Liver (tissue), 9 donors: Measurements from ENCODE around the gene PPP6C. TPM values are rescaled to one million over a fixed set of nuclear protein-coding genes. Genes with fewer than 3 reads are reported as not detected.
A peak's percentile ranks its signal among the peaks of the same experiment; 100 is the strongest.

ENCODE experiments used
- DNase-seq: peaks from one replicate; pipeline ENCODE4 v3.0.0-alpha.2; 2017; ENCODE audit warnings: low spot score
- H3K27ac ChIP-seq, 2 donors: one replicate each; pipeline ENCODE4 v1.7.0; 2013; ENCODE audit warnings: inconsistent platforms in 2 of 2, low read length in 2 of 2, control low read depth in 1 of 2, low read depth in 1 of 2, mild to moderate bottlenecking in 1 of 2
- H3K27me3 ChIP-seq, 4 donors: one replicate each; pipeline versions ENCODE4 v1.6.1 to v1.7.0; 2013; ENCODE audit warnings: low read length in 3 of 4, inconsistent platforms in 1 of 4, mild to moderate bottlenecking in 1 of 4, moderate library complexity in 1 of 4; ENCODE audit not compliant: control insufficient read depth in 4 of 4, insufficient read depth in 4 of 4
- H3K36me3 ChIP-seq, 4 donors: one replicate each; pipeline versions ENCODE4 v1.6.1 to v1.7.0; 2013; ENCODE audit warnings: low read length in 3 of 4, mild to moderate bottlenecking in 3 of 4, low read depth in 1 of 4, moderate library complexity in 1 of 4; ENCODE audit not compliant: control insufficient read depth in 4 of 4, insufficient read depth in 3 of 4
- H3K4me1 ChIP-seq, 4 donors: one replicate each; pipeline versions ENCODE4 v1.6.1 to v1.7.0; 2013; ENCODE audit warnings: low read length in 3 of 4, mild to moderate bottlenecking in 3 of 4, moderate library complexity in 1 of 4; ENCODE audit not compliant: control insufficient read depth in 4 of 4, insufficient read depth in 4 of 4
- H3K4me3 ChIP-seq, 3 donors: one replicate each; pipeline versions ENCODE4 v1.6.1 to v1.7.0; 2013; ENCODE audit warnings: low read length in 3 of 3, control low read depth in 1 of 3, low read depth in 1 of 3, mild to moderate bottlenecking in 1 of 3
- H3K9ac ChIP-seq, 2 donors: one replicate each; pipeline ENCODE4 v1.7.0; 2013; ENCODE audit warnings: low read length in 2 of 2, mild to moderate bottlenecking in 2 of 2, moderate library complexity in 2 of 2, control low read depth in 1 of 2, low read depth in 1 of 2
- H3K9me3 ChIP-seq, 4 donors: one replicate each; pipeline versions ENCODE4 v1.6.1 to v1.7.0; 2013; ENCODE audit warnings: low read length in 3 of 4; ENCODE audit not compliant: control insufficient read depth in 4 of 4
- EGR1 ChIP-seq, 2 donors: IDR thresholded peaks; 2 replicates each; pipeline ENCODE4 v1.6.1; 2016 to 2018; ENCODE audit warnings: antibody characterized with exemption in 2 of 2, low read depth in 2 of 2
- FOXA1 ChIP-seq: IDR thresholded peaks from 2 replicates; pipeline ENCODE4 v1.6.1; 2016; ENCODE audit warnings: antibody characterized with exemption
- FOXA2 ChIP-seq: IDR thresholded peaks from 2 replicates; pipeline ENCODE4 v1.6.1; 2016; ENCODE audit warnings: antibody characterized with exemption
- GABPA ChIP-seq, 2 donors: IDR thresholded peaks in 1 of 2; conservative IDR thresholded peaks in 1 of 2; 2 replicates each; pipeline ENCODE4 v1.6.1; 2016; ENCODE audit warnings: antibody characterized with exemption in 2 of 2, mild to moderate bottlenecking in 1 of 2, moderate library complexity in 1 of 2
- HNF4A ChIP-seq, 2 donors: conservative IDR thresholded peaks; 2 replicates each; pipeline ENCODE4 v1.6.1; 2016; ENCODE audit warnings: antibody characterized with exemption in 2 of 2, mild to moderate bottlenecking in 2 of 2
- HNF4G ChIP-seq: IDR thresholded peaks from 2 replicates; pipeline ENCODE4 v1.6.1; 2016; ENCODE audit warnings: antibody characterized with exemption
- JUND ChIP-seq, 2 donors: IDR thresholded peaks; 2 replicates each; pipeline ENCODE4 v1.6.1; 2016; ENCODE audit warnings: antibody characterized with exemption in 2 of 2
- NR2F2 ChIP-seq: IDR thresholded peaks from 2 replicates; pipeline ENCODE4 v1.6.1; 2016; ENCODE audit warnings: antibody characterized with exemption
- RAD21 ChIP-seq, 2 donors: IDR thresholded peaks; 2 replicates each; pipeline ENCODE4 v1.6.1; 2016; ENCODE audit warnings: antibody characterized with exemption in 2 of 2, mild to moderate bottlenecking in 2 of 2
- RXRA ChIP-seq, 2 donors: IDR thresholded peaks; 2 replicates each; pipeline ENCODE4 v1.6.1; 2017 to 2018; ENCODE audit warnings: antibody characterized with exemption in 2 of 2, mild to moderate bottlenecking in 1 of 2
- SP1 ChIP-seq: IDR thresholded peaks from 2 replicates; pipeline ENCODE4 v1.6.1; 2018; ENCODE audit warnings: antibody characterized with exemption, mild to moderate bottlenecking
- TAF1 ChIP-seq: conservative IDR thresholded peaks from 2 replicates; pipeline ENCODE4 v1.6.1; 2016; ENCODE audit warnings: antibody characterized with exemption, mild to moderate bottlenecking
- YY1 ChIP-seq: IDR thresholded peaks from 2 replicates; pipeline ENCODE4 v1.6.1; 2016; ENCODE audit warnings: antibody characterized with exemption, mild to moderate bottlenecking
- WGBS: extraction: QIAGEN DNeasy Blood & Tissue Kit; methylation state at CpG from one replicate; pipeline ENCODE4 v1.1.7; 2013; 5-methylcytosine and 5-hydroxymethylcytosine counted together
- polyA plus RNA-seq, 2 donors: library from polyadenylated mRNA; stranded (reverse) in 1 of 2; unstranded in 1 of 2; fragments of 200-250 nt in 1 of 2; fragments of >200 nt in 1 of 2; fragmentation: Nextera tagmentation in 1 of 2; extraction: Ambion mirVana in 1 of 2; gene quantifications; one replicate each; pipeline versions ENCODE4 v1.2.1 to v1.2.3, GENCODE V29; 2013 to 2015
- total RNA-seq, 2 donors: library from RNA; depleted of rRNA; stranded (reverse); fragments of >200 nt; gene quantifications; one replicate each; pipeline ENCODE4 v1.2.3, GENCODE V29; 2014
- TF ChIP-seq, protein P1 (sequence below): IDR thresholded peaks from 2 replicates; pipeline ENCODE4 v1.6.1; 2016; ENCODE audit warnings: antibody characterized with exemption
- TF ChIP-seq, protein P2 (sequence below): fragments of 150-350 bp; IDR thresholded peaks from 2 replicates; pipeline ENCODE4 v1.5.1; 2017; ENCODE audit warnings: improper control_type of control experiment, low read depth, low read length; ENCODE audit not compliant: missing input control
- TF ChIP-seq, protein P3 (sequence below): IDR thresholded peaks from 2 replicates; pipeline ENCODE4 v1.6.1; 2016; ENCODE audit warnings: antibody characterized with exemption
- TF ChIP-seq, protein P4 (sequence below): IDR thresholded peaks from 2 replicates; pipeline ENCODE4 v1.6.1; 2016; ENCODE audit warnings: antibody characterized with exemption
- TF ChIP-seq, protein P5 (sequence below): IDR thresholded peaks from 2 replicates; pipeline ENCODE4 v1.6.1; 2016; ENCODE audit warnings: antibody characterized with exemption, mild to moderate bottlenecking
- donor health status: healthy.
- donor health status: healthy.
- donor health status: healthy.
- donor health status: healthy.
- donor health status: healthy.

PPP6C gene
- total and polyA plus RNA-seq, 4 donors: 10.1 to 14.8 (median 12.2) TPM

DNA sequence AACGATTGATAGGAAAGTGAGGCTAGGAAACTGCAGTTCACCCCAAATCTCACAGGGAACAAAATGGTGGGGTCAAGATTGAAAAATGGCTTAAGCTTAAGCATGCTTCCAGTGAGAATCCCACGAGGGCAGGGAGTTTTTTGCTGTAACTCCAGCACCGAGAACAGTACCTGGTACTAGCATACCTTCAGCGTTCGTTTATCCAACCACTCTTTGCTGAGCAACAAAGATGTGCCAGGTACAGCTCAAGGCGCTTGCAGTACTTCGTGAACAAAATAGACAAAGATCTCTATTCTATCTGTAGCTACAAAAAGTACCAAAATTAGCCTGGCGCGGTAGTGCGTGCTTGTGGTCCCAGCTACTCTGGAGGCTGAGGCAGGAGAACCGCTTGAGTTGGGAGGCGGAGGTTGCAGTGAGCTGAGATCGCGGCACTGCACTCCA lies 778 bp upstream of the PPP6C start:
- peaks cover 8 to 23% (median 20%) of the 10 kb centered on the region in 4 donors for H3K4me1 ChIP-seq

DNA sequence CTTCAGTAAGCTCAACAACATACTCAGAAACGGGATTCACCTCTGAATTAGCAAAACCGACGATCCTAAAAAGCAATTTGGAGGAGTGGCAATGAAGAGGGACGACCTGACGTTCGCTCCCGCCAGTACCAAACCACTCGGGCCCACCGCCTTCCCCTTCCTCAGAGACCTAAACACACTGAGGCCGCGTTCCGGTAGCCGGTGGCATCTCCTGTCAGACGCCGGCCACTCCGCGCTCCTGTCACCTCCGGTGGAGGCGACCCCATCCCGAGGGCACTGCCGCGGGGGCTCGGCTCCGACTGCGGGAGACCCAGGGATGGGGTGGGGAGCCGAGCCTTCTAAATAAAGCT lies 617 bp downstream of the PPP6C start:
- H3K36me3 ChIP-seq: no peaks in the 10 kb centered on the region
- peak overlapping the region; percentile 65 to 98 (median 95) for H3K4me3 ChIP-seq
- H3K9ac ChIP-seq: peak overlapping the region; percentile 63 to 71
- H3K27me3 ChIP-seq: no peaks in the 10 kb centered on the region
- under 1% methylated on average over 26 of the region's 26 CpGs for WGBS
- TF ChIP-seq RAD21 (IDR thresholded peaks at IDR 0.05) (no peak), EGR1 (IDR thresholded peaks at IDR 0.05; ENCODE audit: low read depth in 2 of 2) (no peak), HNF4G (no peak), RXRA (IDR thresholded peaks at IDR 0.05) (no peak), SP1 (no peak), FOXA1 (no peak), JUND (IDR thresholded peaks at IDR 0.05) (no peak), TAF1 (no peak), GABPA (IDR thresholded peaks at IDR 0.05 in 1 of 2, conservative IDR thresholded peaks at IDR 0.05 in 1 of 2) (no peak), YY1 (no peak), HNF4A (conservative IDR thresholded peaks at IDR 0.05) (no peak), FOXA2 (no peak), NR2F2 (no peak)
- TF ChIP-seq, protein P1, sequence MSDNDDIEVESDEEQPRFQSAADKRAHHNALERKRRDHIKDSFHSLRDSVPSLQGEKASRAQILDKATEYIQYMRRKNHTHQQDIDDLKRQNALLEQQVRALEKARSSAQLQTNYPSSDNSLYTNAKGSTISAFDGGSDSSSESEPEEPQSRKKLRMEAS: no peak
- TF ChIP-seq, protein P2, sequence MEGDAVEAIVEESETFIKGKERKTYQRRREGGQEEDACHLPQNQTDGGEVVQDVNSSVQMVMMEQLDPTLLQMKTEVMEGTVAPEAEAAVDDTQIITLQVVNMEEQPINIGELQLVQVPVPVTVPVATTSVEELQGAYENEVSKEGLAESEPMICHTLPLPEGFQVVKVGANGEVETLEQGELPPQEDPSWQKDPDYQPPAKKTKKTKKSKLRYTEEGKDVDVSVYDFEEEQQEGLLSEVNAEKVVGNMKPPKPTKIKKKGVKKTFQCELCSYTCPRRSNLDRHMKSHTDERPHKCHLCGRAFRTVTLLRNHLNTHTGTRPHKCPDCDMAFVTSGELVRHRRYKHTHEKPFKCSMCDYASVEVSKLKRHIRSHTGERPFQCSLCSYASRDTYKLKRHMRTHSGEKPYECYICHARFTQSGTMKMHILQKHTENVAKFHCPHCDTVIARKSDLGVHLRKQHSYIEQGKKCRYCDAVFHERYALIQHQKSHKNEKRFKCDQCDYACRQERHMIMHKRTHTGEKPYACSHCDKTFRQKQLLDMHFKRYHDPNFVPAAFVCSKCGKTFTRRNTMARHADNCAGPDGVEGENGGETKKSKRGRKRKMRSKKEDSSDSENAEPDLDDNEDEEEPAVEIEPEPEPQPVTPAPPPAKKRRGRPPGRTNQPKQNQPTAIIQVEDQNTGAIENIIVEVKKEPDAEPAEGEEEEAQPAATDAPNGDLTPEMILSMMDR: no peak
- TF ChIP-seq, protein P3, sequence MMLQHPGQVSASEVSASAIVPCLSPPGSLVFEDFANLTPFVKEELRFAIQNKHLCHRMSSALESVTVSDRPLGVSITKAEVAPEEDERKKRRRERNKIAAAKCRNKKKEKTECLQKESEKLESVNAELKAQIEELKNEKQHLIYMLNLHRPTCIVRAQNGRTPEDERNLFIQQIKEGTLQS: no peak
- TF ChIP-seq, protein P4, sequence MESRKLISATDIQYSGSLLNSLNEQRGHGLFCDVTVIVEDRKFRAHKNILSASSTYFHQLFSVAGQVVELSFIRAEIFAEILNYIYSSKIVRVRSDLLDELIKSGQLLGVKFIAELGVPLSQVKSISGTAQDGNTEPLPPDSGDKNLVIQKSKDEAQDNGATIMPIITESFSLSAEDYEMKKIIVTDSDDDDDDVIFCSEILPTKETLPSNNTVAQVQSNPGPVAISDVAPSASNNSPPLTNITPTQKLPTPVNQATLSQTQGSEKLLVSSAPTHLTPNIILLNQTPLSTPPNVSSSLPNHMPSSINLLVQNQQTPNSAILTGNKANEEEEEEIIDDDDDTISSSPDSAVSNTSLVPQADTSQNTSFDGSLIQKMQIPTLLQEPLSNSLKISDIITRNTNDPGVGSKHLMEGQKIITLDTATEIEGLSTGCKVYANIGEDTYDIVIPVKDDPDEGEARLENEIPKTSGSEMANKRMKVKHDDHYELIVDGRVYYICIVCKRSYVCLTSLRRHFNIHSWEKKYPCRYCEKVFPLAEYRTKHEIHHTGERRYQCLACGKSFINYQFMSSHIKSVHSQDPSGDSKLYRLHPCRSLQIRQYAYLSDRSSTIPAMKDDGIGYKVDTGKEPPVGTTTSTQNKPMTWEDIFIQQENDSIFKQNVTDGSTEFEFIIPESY: no peak
- TF ChIP-seq, protein P5, sequence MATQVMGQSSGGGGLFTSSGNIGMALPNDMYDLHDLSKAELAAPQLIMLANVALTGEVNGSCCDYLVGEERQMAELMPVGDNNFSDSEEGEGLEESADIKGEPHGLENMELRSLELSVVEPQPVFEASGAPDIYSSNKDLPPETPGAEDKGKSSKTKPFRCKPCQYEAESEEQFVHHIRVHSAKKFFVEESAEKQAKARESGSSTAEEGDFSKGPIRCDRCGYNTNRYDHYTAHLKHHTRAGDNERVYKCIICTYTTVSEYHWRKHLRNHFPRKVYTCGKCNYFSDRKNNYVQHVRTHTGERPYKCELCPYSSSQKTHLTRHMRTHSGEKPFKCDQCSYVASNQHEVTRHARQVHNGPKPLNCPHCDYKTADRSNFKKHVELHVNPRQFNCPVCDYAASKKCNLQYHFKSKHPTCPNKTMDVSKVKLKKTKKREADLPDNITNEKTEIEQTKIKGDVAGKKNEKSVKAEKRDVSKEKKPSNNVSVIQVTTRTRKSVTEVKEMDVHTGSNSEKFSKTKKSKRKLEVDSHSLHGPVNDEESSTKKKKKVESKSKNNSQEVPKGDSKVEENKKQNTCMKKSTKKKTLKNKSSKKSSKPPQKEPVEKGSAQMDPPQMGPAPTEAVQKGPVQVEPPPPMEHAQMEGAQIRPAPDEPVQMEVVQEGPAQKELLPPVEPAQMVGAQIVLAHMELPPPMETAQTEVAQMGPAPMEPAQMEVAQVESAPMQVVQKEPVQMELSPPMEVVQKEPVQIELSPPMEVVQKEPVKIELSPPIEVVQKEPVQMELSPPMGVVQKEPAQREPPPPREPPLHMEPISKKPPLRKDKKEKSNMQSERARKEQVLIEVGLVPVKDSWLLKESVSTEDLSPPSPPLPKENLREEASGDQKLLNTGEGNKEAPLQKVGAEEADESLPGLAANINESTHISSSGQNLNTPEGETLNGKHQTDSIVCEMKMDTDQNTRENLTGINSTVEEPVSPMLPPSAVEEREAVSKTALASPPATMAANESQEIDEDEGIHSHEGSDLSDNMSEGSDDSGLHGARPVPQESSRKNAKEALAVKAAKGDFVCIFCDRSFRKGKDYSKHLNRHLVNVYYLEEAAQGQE: no peak
- peak overlapping the region; percentile 88 to 90 for H3K27ac ChIP-seq
- DNase-seq: peak; percentile 50
- no peaks in the 10 kb centered on the region for H3K9me3 ChIP-seq
- H3K4me1 ChIP-seq: peaks cover 8 to 23% (median 20%) of the 10 kb centered on the region in 4 donors

More for the DNA sequence above, 778 bp upstream of the PPP6C start:
- Histone ChIP-seq H3K27me3 (no peaks in the 10 kb centered on the region), H3K36me3 (no peaks in the 10 kb centered on the region), H3K9me3 (no peaks in the 10 kb centered on the region), H3K4me3 (peak overlapping the region; percentile 65 to 98 (median 72)), H3K9ac (peak overlapping the region; percentile 63 to 94), H3K27ac (peak overlapping the region; percentile 88 to 90)
- DNase-seq: no peak
- TF ChIP-seq YY1 (peak; percentile 8), HNF4A (conservative IDR thresholded peaks at IDR 0.05) (no peak), RXRA (IDR thresholded peaks at IDR 0.05) (no peak), GABPA (IDR thresholded peaks at IDR 0.05 in 1 of 2, conservative IDR thresholded peaks at IDR 0.05 in 1 of 2) (no peak)
- TF ChIP-seq, protein P1: no peak
- TF ChIP-seq, protein P2: no peak
- WGBS: 57% methylated on average over 14 of the region's 14 CpGs
